ENCODE data around the gene PKD2.

PKD2 gene

DNA sequence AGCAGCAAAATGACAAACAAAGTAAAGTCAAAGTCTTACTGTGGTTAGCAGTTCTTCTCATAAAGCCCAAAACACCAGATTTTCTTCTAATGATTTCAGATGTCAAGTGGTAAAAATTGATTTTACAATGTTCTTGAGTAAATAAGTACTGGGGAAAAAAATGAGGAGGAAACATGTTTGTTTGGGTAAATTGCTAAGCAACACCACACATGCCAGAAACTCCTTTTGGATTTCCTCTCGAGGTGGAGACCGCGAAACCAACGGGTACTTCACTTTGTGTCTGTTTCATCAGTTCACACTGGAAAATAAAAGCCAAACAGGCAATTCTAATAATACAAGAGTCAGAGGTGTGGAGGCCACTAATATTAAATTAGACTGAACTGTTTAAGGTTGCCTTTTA lies 4.6 kb upstream of the PKD2 start:
- TF ChIP-seq FOXP2 (optimal IDR thresholded peaks at IDR 0.05; ENCODE audit: borderline replicate concordance, extremely low read depth, extremely low read length, insufficient read depth), result no peak

GRCh38 chr4:88003261-88003660 lies 4.2 kb upstream of the PKD2 start:
- no peak for TF ChIP-seq TAF1 (IDR thresholded peaks at IDR 0.05; ENCODE audit: borderline replicate concordance, insufficient read depth, low read length)
- no peak for TF ChIP-seq REST (IDR thresholded peaks at IDR 0.05; ENCODE audit: insufficient read depth in 1 of 2, low read depth in 2 of 2, low read length in 2 of 2)
- no peak for TF ChIP-seq SIN3A (IDR thresholded peaks at IDR 0.05; ENCODE audit: borderline replicate concordance, insufficient read depth, low read length)
- TF ChIP-seq POLR2AphosphoS5 (IDR thresholded peaks at IDR 0.05; ENCODE audit: low read depth, low read length), result no peak
- TF ChIP-seq FOXP2 (optimal IDR thresholded peaks at IDR 0.05; ENCODE audit: borderline replicate concordance, extremely low read depth, extremely low read length, insufficient read depth), result no peak

DNA sequence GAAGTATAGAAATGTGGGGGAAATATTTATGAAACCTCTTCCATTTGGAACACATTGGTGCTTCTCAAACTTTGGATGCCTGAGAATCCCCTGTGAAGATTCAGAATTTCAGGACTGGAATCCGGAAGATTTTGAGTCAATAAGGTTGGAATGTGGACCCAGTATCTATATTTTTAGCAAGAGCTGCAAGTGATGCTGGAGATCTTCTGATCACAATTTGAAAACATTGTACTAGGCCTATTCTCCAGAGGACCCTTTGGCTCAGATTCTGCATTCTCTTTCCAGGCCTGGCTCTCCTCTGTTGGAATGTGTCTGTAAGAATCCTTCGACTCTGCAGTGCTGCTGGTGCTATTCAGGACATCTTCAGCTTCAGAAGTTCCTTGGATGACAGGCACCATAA lies 2.4 kb upstream of the PKD2 start:
- no peak for TF ChIP-seq SIN3A (IDR thresholded peaks at IDR 0.05; ENCODE audit: borderline replicate concordance, insufficient read depth, low read length)
- no peak for TF ChIP-seq FOXP2 (optimal IDR thresholded peaks at IDR 0.05; ENCODE audit: borderline replicate concordance, extremely low read depth, extremely low read length, insufficient read depth)
- TF ChIP-seq POLR2AphosphoS5 (IDR thresholded peaks at IDR 0.05; ENCODE audit: low read depth, low read length), result no peak
- no peak for TF ChIP-seq TAF1 (IDR thresholded peaks at IDR 0.05; ENCODE audit: borderline replicate concordance, insufficient read depth, low read length)
- no peak for TF ChIP-seq REST (IDR thresholded peaks at IDR 0.05; ENCODE audit: insufficient read depth in 1 of 2, low read depth in 2 of 2, low read length in 2 of 2)

GRCh38 chr4:88005946-88006345 lies 1.5 kb upstream of the PKD2 start:
- no peak for TF ChIP-seq FOXP2 (optimal IDR thresholded peaks at IDR 0.05; ENCODE audit: borderline replicate concordance, extremely low read depth, extremely low read length, insufficient read depth)
- no peak for TF ChIP-seq POLR2AphosphoS5 (IDR thresholded peaks at IDR 0.05; ENCODE audit: low read depth, low read length)
- TF ChIP-seq TAF1 (IDR thresholded peaks at IDR 0.05; ENCODE audit: borderline replicate concordance, insufficient read depth, low read length), result no peak
- no peak for TF ChIP-seq SIN3A (IDR thresholded peaks at IDR 0.05; ENCODE audit: borderline replicate concordance, insufficient read depth, low read length)
- TF ChIP-seq REST (IDR thresholded peaks at IDR 0.05; ENCODE audit: insufficient read depth in 1 of 2, low read depth in 2 of 2, low read length in 2 of 2), result no peak

DNA sequence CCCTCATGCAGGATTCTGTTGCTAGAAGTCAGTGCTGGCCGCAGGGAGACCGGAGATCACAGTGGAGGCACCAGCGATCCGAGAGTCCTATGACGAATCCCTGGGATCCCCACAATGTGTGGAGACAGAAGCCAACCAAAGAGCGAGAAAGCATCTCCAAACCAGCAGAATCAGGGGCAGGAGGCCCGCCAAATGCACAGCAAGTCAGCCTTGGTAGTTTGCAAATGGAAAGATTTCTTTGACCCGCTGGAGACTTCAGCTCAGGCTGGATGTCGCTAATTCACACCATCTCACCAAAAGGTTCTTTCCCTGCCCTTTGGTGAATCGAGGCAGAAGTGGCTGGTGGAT lies 505 bp upstream of the PKD2 start:
- no peak for TF ChIP-seq REST (IDR thresholded peaks at IDR 0.05; ENCODE audit: insufficient read depth in 1 of 2, low read depth in 2 of 2, low read length in 2 of 2)
- no peak for TF ChIP-seq FOXP2 (optimal IDR thresholded peaks at IDR 0.05; ENCODE audit: borderline replicate concordance, extremely low read depth, extremely low read length, insufficient read depth)
- TF ChIP-seq TAF1 (IDR thresholded peaks at IDR 0.05; ENCODE audit: borderline replicate concordance, insufficient read depth, low read length), result no peak
- no peak for TF ChIP-seq SIN3A (IDR thresholded peaks at IDR 0.05; ENCODE audit: borderline replicate concordance, insufficient read depth, low read length)
- TF ChIP-seq POLR2AphosphoS5 (IDR thresholded peaks at IDR 0.05; ENCODE audit: low read depth, low read length), result no peak
